Purkinje cell (primary cell): Measurements from ENCODE around the gene CGB1. TPM values are rescaled to one million over a fixed set of nuclear protein-coding genes. Genes with fewer than 3 reads are reported as not detected.

Experiments
- polyA plus RNA-seq: library from polyadenylated mRNA; unstranded; fragments of >200 nt; fragmentation: Nextera tagmentation; gene quantifications from 2 replicates; pipeline ENCODE4 v1.2.1, GENCODE V29; 2014

Gene CGB1
- not detected in 2 replicates for polyA plus RNA-seq

GRCh38 chr19:49036815-49037214, at the start of gene CGB1:
TSS of gene CGB1 (minus strand) at chr19:49036895. CDS start at chr19:49036711, 184 bp downstream.

DNA sequence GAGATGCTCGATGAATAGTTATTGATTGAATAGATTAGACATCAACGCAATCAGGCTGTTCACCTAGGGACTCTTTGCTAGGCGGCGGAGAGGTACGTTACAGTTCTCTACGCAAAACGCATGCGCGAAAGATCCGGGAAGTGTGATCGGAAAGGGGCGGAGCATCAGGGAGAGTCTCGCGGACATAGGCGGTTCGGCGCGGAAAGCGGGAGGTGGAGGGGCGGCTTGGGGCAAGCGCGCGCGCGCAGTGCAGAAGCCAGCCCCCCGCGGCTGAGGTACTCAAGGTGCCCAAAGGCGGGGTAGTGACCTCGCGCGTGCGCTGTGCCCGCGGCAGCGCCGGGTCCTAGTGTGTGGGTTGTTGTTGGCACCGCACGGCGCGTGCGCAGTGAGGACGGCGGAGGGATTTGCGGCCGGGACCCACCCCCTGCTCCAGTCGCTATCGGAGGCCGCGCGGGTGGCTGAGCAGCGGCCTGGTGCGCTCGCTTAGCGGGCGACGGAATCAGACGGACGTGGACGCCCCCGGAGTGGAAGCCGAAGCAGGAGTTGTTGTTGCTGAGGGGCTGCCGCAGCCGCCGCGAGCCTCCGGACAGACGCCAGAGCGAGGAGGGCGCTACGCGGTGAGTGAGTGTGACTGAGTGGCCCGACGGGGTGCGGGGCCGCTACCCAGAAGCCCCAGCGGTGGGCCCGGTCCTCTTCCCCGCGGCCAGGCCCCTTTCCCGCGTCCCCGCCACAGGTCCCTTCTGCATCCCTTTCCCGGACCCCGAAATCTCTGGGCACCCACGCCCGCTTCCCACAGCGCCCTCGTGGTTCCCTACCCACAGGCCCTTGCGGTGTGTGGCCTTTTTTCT, 48.5 kb upstream of the CGB1 start, which contains the start of gene SNRNP70:
TSS of gene SNRNP70 (plus strand) at position 432 of the 848 bp plus-strand sequence. CDS start 964 bp downstream, outside the sequence.

DNA sequence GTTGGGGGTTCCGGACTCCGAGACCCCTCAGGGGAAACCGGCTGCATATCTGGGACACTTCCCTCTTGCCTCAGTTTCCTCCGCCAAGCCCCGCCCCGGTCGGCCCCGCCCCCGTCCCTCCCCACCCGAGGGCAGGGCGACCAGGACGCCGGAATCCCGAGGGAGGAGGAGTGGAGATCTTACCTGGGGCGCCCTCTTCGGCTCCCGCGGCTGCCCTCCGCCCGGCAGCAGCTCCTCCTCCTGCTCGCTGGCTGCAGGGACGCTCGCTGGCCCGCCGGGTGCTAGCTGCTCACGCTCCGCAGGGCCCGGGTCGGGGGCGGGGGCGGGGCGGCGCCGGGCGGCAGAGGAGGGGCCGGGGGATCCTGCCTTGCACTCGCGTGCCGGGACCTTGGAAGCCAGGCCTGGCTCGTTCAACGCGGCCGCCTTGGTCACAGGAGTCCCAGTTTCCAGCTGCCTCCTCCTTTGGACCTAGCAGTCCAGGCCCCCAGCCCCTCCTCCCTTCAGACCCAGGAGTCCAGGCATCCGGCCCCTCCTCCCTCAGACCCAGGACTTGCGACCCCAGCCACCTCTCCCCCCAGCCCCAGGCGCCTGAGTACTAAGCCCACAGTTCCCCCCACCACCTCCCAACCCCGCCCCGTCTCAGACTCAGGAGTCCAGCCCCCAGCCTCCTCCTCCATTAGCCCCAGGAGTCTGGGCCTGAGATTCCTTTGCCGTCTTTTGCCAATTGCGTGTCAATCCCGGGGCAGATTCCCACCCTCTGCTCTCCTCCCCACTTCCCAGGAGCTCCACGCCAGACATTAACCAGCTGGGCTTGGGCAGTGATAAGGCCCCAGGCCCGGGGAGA, 28.3 kb upstream of the CGB1 start, which contains the start of gene NTF4:
TSS of gene NTF4 (minus strand) at position 51 of the 844 bp plus-strand sequence. CDS start 2,821 bp downstream, outside the sequence.

DNA sequence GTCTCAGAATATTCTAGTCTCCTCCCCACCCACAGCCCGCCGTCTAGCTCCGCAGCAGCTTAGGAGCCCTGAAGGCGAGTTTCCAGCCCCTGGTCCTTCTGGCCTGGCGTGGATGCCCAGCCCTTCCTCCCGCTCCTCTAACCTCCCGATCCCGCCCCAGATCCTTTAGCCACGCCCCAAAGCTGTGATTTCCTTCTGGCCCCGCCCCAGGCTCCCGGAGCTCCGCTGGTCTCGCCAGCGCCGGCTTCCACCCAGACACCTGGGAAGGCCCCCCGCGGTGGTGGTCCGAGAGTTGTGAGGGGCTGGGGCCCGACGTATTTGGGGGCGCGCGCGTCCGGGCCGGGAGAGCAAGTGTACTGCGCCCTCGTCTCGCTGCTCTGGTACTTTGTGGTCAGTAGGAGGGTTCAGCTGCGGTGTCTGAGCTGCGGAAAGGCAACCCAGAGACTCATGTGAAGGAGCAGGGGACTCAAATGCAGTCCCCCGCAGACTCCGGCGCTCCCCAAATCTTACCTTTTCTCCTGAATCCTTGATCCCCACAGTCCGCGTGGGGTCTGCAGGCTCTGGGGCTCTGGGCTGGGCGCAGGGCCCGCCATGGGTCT, 21.0 kb upstream of the CGB1 start, which contains the start of gene CGB7:
TSS of gene CGB7 (minus strand) at position 114 of the 599 bp plus-strand sequence. CDS start 2,374 bp downstream, outside the sequence.

DNA sequence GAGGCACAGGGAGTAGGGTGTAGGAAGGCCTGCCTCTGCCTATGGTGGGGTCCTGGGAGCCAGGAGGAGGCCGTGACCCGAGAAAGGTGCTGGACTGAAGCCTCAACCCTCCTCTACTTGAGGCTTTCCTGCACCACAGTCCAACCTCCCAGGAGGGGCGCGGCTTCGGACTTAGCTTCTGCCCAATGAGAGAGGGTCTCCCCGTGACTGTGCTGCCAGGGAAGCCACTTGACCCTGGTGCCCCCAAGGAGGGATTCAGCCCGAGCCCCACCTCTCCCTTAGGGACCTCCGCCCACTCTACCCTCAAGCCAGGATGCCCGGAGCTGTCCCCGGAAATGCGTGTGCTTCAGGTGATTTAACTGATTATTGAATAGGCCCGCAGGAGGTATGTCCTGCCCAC, 12.3 kb upstream of the CGB1 start, which contains the start of gene CGB8:
TSS of gene CGB8 (minus strand) at position 101 of the 400 bp plus-strand sequence. CDS start 372 bp downstream, outside the sequence.

DNA sequence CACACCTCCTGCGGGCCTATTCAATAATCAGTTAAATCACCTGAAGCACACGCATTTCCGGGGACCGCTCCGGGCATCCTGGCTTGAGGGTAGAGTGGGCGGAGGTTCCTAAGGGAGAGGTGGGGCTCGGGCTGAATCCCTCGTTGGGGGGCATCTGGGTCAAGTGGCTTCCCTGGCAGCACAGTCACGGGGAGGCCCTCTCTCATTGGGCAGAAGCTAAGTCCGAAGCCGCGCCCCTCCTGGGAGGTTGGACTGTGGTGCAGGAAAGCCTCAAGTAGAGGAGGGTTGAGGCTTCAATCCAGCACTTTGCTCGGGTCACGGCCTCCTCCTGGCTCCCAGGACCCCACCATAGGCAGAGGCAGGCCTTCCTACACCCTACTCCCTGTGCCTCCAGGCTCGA, 6.9 kb upstream of the CGB1 start, which contains the start of gene CGB5:
TSS of gene CGB5 (plus strand) at position 301 of the 400 bp plus-strand sequence. CDS start 362 bp downstream, outside the sequence.

GRCh38 chr19:49031642-49032301, 4.9 kb downstream of the CGB1 start, which contains the start of gene CGB2:
TSS of gene CGB2 (plus strand) at chr19:49031890. CDS start at chr19:49032096, 206 bp downstream.

DNA sequence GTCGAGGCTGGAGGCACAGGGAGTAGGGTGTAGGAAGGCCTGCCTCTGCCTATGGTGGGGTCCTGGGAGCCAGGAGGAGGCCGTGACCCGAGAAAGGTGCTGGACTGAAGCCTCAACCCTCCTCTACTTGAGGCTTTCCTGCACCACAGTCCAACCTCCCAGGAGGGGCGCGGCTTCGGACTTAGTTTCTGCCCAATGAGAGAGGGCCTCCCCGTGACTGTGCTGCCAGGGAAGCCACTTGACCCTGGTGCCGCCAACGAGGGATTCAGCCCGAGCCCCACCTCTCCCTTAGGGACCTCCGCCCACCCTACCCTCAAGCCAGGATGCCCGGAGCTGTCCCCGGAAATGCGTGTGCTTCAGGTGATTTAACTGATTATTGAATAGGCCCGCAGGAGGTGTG, 12.5 kb downstream of the CGB1 start, which contains the start of gene CGB3:
TSS of gene CGB3 (minus strand) at position 101 of the 400 bp plus-strand sequence. CDS start 362 bp downstream, outside the sequence.

DNA sequence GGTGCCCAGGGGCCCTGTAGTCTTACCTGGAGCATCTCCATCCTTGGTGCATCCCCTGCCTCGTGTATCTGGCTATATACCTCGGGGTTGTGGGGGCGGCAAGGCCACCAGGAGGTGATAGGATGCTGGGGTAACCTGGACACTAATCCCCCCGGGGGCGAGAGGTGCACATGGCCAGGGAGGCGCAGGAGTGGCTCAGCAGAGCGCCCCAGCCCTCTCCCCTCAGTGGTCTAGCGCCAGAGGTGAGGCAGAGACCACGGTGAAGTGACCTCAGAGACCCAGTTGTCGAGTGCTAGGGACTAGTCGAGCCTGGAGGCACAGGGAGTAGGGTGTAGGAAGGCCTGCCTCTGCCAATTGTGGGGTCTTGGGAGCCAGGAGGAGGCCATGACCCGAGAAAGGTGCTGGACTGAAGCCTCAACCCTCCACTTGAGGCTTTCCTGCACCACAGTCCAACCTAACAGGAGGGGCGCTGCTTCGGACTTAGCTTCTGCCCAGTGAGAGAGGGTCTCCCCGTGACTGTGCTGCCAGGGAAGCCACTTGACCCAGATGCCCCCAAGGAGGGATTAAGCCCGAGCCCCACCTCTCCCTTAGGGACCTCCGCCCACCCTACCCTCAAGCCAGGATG, 19.5 kb downstream of the CGB1 start, which contains the start of gene LHB:
TSS of gene LHB (minus strand) at position 51 of the 625 bp plus-strand sequence. CDS start at position 41, 10 bp downstream.

DNA sequence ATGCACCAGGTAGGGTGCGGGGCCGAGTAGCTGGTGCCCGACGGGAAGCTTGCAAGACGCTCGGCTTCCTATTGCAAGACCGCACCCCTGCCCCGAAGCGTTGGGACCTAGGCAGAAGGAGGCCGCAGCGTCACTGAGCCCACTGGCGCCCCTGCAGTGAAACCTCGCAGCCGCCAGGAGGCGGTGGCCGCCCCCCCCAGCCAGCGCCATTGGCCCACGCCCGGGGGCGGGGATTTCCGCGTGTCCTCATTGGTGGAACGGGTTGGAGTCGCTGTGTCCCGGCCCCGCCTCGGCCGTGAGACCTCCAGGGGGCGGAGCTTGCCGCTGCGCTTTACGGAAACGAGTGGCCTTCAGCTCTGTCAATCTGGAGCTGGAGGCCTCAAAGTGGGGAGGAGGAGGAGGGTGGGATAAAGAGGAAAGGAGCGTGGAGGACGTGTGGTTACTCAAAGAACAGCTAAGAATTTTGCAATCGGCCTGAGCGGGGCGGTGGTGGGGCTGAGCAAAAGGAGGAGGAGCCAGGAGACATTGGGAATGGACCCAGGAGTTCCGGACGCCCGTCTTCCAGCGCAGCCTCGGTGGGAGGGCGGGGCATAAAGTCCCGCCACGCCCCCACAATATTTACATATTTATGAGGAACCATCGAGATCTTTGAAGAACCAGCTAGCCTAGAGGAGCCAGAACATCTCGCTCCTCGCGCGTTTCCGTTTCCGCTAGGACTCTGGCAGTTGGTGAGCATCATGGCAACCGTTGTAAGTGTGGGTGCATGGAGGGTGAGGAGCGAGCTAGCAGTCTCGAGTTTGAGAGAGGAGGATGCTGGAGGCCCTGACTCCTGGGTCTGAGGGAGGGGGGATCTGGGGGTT, 43.3 kb downstream of the CGB1 start, which contains the start of the genes GYS1 and RUVBL2:
TSS of gene GYS1 (minus strand) at position 135 of the 860 bp plus-strand sequence. CDS start 197 bp downstream, outside the sequence.
TSS of gene RUVBL2 (plus strand) at position 713 of the 860 bp plus-strand sequence. CDS start at position 738, 25 bp downstream.

Other genes with a start within 250 kb of the CGB1 start
- 5.8 and 6.6 TPM in 2 replicates for gene BCAT2, start 225.9 kb downstream of the CGB1 start, polyA plus RNA-seq
- gene HSD17B14, start 200.4 kb downstream of the CGB1 start, polyA plus RNA-seq = 12.4 and 12.5 TPM in 2 replicates
- not detected in 2 replicates for gene PLEKHA4, start 168.3 kb downstream of the CGB1 start, polyA plus RNA-seq
- gene PPP1R15A, start 164.5 kb downstream of the CGB1 start, polyA plus RNA-seq = 1.7 TPM in 1 of 2 replicates, not detected in the other
- gene TULP2, start 138.2 kb downstream of the CGB1 start, polyA plus RNA-seq = not detected in 2 replicates
- gene NUCB1, start 136.6 kb downstream of the CGB1 start, polyA plus RNA-seq = 28.0 and 39.6 TPM in 2 replicates
- gene DHDH, start 103.2 kb downstream of the CGB1 start, polyA plus RNA-seq = not detected in 2 replicates
- gene BAX, start 82.0 kb downstream of the CGB1 start, polyA plus RNA-seq = 1.0 TPM in 1 of 2 replicates, not detected in the other
- 471 and 609 TPM in 2 replicates for gene FTL, start 71.6 kb downstream of the CGB1 start, polyA plus RNA-seq
- 1.3 and 1.4 TPM in 2 replicates for gene GYS1, start 43.6 kb downstream of the CGB1 start, polyA plus RNA-seq
- 40.7 and 53.3 TPM in 2 replicates for gene RUVBL2, start 43.0 kb downstream of the CGB1 start, polyA plus RNA-seq
- not detected in 2 replicates for gene LHB, start 19.8 kb downstream of the CGB1 start, polyA plus RNA-seq
- not detected in 2 replicates for gene CGB3, start 12.6 kb downstream of the CGB1 start, polyA plus RNA-seq
- gene CGB2, start 5.0 kb downstream of the CGB1 start, polyA plus RNA-seq = not detected in 2 replicates
- not detected in 2 replicates for gene CGB5, start 7.0 kb upstream of the CGB1 start, polyA plus RNA-seq
- gene CGB8, start 12.2 kb upstream of the CGB1 start, polyA plus RNA-seq = not detected in 2 replicates
- gene CGB7, start 20.9 kb upstream of the CGB1 start, polyA plus RNA-seq = not detected in 2 replicates
- gene NTF4, start 27.9 kb upstream of the CGB1 start, polyA plus RNA-seq = not detected in 2 replicates
- not detected in 2 replicates for gene KCNA7, start 35.8 kb upstream of the CGB1 start, polyA plus RNA-seq
- 6.3 and 7.5 TPM in 2 replicates for gene SNRNP70, start 48.6 kb upstream of the CGB1 start, polyA plus RNA-seq
- gene LIN7B, start 77.5 kb upstream of the CGB1 start, polyA plus RNA-seq = 34.2 and 35.7 TPM in 2 replicates
- 4.2 TPM in 1 of 2 replicates, not detected in the other for gene C19orf73, start 82.2 kb upstream of the CGB1 start, polyA plus RNA-seq
- gene PPFIA3, start 82.6 kb upstream of the CGB1 start, polyA plus RNA-seq = 1.2 and 9.4 TPM in 2 replicates
- gene HRC, start 118.5 kb upstream of the CGB1 start, polyA plus RNA-seq = not detected in 2 replicates
- gene TRPM4, start 120.9 kb upstream of the CGB1 start, polyA plus RNA-seq = 0.55 and 2.0 TPM in 2 replicates